Spleen (tissue), 7 donors: ENCODE measurements around the gene PTPRE.
A peak's percentile ranks its signal among the peaks of the same experiment; 100 is the strongest.

Experiments used
- POLR2A ChIP-seq, 3 donors: fragments of 450-650 bp; IDR thresholded peaks; one replicate each; pipeline ENCODE4 v1.5.1; 2017; ENCODE audit warnings: antibody characterized with exemption in 3 of 3, mild to moderate bottlenecking in 1 of 3
- POLR2AphosphoS5 ChIP-seq, 3 donors: sonication (generic); formaldehyde crosslinking; IDR thresholded peaks; one replicate each; pipeline ENCODE4 v1.5.1; 2017; ENCODE audit warnings: antibody characterized with exemption in 3 of 3
- TF ChIP-seq, protein P1 (sequence below), 11 experiments: fragments of 200-600 bp in 7 of 11; fragments of 450-650 bp in 4 of 11; sonication (generic) in 4 of 11; IDR thresholded peaks in 8 of 11; conservative IDR thresholded peaks in 3 of 11; 1 replicate in 7 of 11; 2 replicates in 4 of 11; pipeline versions ENCODE4 v1.4.0 to v1.8.0; 2016 to 2021; ENCODE audit warnings: antibody characterized with exemption in 11 of 11, inconsistent platforms in 4 of 11, mild to moderate bottlenecking in 1 of 11
- donor health status: DM: no; HTN: no; CAD: no; lungs with moderate emphysema.
- donor health status: DM: no; HTN: no; CAD: no.
- donor health status: DM: no; HTN: no; CAD: no.

DNA sequence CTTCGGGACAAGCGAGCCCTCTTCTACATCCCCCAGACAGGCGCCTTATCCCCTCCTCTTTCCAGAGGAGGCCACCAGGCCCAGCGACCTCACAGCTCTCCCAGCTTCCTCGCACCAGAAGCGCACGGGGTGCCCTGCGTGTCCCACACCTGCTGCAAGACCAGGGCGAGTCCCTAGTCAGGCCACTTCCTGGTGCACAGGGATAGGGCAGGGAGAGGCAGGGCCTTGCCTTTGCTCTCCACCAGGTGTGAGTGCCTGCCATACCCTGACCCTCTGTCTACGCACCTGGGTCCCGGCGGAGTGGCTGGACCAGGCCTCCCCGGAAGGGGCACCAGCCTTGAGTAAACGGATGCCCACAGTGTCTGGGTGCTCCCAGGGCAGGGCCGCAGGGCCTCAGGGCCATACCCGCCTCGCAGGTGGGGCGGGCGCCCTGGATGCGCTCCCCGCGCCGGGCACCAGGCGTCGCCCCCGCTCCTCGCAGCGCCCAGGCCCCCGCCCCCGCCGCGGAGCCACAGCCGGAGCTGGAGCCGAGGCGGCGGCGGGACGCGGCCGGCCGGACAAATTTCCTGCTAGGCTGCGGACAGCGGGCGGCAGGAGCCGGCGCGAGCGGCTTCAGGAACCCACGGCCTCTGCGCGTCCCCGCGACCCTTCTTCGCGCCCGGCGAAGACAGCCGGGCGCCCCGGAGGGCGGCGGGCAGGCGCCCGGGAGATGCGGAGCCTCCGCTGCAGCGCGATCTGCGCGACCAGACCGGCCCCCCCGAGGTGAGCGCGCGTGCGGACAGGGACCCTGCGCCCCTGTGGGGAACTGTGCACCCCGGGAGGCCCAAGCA lies at the start of gene PTPRE:
- TF ChIP-seq, protein P1, sequence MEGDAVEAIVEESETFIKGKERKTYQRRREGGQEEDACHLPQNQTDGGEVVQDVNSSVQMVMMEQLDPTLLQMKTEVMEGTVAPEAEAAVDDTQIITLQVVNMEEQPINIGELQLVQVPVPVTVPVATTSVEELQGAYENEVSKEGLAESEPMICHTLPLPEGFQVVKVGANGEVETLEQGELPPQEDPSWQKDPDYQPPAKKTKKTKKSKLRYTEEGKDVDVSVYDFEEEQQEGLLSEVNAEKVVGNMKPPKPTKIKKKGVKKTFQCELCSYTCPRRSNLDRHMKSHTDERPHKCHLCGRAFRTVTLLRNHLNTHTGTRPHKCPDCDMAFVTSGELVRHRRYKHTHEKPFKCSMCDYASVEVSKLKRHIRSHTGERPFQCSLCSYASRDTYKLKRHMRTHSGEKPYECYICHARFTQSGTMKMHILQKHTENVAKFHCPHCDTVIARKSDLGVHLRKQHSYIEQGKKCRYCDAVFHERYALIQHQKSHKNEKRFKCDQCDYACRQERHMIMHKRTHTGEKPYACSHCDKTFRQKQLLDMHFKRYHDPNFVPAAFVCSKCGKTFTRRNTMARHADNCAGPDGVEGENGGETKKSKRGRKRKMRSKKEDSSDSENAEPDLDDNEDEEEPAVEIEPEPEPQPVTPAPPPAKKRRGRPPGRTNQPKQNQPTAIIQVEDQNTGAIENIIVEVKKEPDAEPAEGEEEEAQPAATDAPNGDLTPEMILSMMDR (IDR thresholded peaks at IDR 0.05 in 8 of 11, conservative IDR thresholded peaks at IDR 0.05 in 3 of 11): peak in 10 of 11 experiments; percentile 47 to 92 (median 88)
- TF ChIP-seq POLR2A (IDR thresholded peaks at IDR 0.05) (no peak), POLR2AphosphoS5 (IDR thresholded peaks at IDR 0.05) (peak in 2 of 3 donors; percentile 24 to 28)
